Iris pigment epithelial cell (primary cell): ENCODE data around the gene TNRC6B.

ENCODE experiments used
- DNase-seq: peaks from one replicate; pipeline ENCODE4 v3.0.0-alpha.2; 2011; ENCODE audit warnings: low read depth

TNRC6B gene

GRCh38 chr22:40323681-40324171, 146.0 kb downstream of the TNRC6B start:
- DNase-seq = no peak

GRCh38 chr22:40324468-40325305, 147.0 kb downstream of the TNRC6B start:
- no peak for DNase-seq

- no peak for DNase-seq
Measured at GRCh38 chr22:40325315-40325714, 147.6 kb downstream of the TNRC6B start.

- peak; percentile 43 for DNase-seq
Measured at GRCh38 chr22:40326905-40327735, 149.4 kb downstream of the TNRC6B start.

GRCh38 chr22:40328546-40329456, 151.1 kb downstream of the TNRC6B start:
- no peak for DNase-seq

GRCh38 chr22:40329466-40329865, 151.7 kb downstream of the TNRC6B start:
- no peak for DNase-seq

- DNase-seq = no peak
Measured at GRCh38 chr22:40330086-40330485, 152.4 kb downstream of the TNRC6B start.

GRCh38 chr22:40330615-40331014, 152.9 kb downstream of the TNRC6B start:
- no peak for DNase-seq

GRCh38 chr22:40331706-40332105, 154.0 kb downstream of the TNRC6B start:
- no peak for DNase-seq

GRCh38 chr22:40332319-40332781, 154.6 kb downstream of the TNRC6B start:
- peak; percentile 89 for DNase-seq

GRCh38 chr22:40334060-40334459, 156.3 kb downstream of the TNRC6B start:
- DNase-seq = no peak

GRCh38 chr22:40334899-40335298, 157.2 kb downstream of the TNRC6B start:
- DNase-seq = no peak

- no peak for DNase-seq
Measured at GRCh38 chr22:40335358-40335757, 157.6 kb downstream of the TNRC6B start.

GRCh38 chr22:40340044-40340443, 162.3 kb downstream of the TNRC6B start:
- DNase-seq = no peak

- DNase-seq = no peak
Measured at GRCh38 chr22:40341604-40342003, 163.9 kb downstream of the TNRC6B start.

- no peak for DNase-seq
Measured at GRCh38 chr22:40342521-40342920, 164.8 kb downstream of the TNRC6B start.

GRCh38 chr22:40345271-40345670, 167.5 kb downstream of the TNRC6B start:
- peak; percentile 45 for DNase-seq

- DNase-seq = peak; percentile 48
Measured at GRCh38 chr22:40345815-40346184, 168.1 kb downstream of the TNRC6B start.

- DNase-seq = peak; percentile 89
Measured at GRCh38 chr22:40346185-40347118, 168.7 kb downstream of the TNRC6B start, which contains the start of gene ADSL. Gene ADSL (plus strand): TSS chr22:40346500. CDS start chr22:40346559, 59 bp downstream.

GRCh38 chr22:40347300-40347699, 169.6 kb downstream of the TNRC6B start:
- no peak for DNase-seq
